22Rv1 (cell line): Measurements from ENCODE around the gene ENTPD8.
"Not testable (repeated sequence)": the region's sequence is repeated elsewhere in the genome, so short reads cannot be mapped to it uniquely, and the experiment has no call there.

Experiments
- H3K27ac ChIP-seq: fragments of 450-650 bp; 2 replicates; pipeline ENCODE4 v1.5.1; 2017
- ZFX ChIP-seq: fragments of 450-650 bp; IDR thresholded peaks from 2 replicates; pipeline ENCODE4 v1.6.1; 2017; ENCODE audit warnings: antibody characterized with exemption, borderline replicate concordance
- TF ChIP-seq, protein P1 (sequence below): fragments of 450-650 bp; IDR thresholded peaks from 2 replicates; pipeline ENCODE4 v1.5.1; 2017; ENCODE audit warnings: mild to moderate bottlenecking

The ENTPD8 gene

DNA sequence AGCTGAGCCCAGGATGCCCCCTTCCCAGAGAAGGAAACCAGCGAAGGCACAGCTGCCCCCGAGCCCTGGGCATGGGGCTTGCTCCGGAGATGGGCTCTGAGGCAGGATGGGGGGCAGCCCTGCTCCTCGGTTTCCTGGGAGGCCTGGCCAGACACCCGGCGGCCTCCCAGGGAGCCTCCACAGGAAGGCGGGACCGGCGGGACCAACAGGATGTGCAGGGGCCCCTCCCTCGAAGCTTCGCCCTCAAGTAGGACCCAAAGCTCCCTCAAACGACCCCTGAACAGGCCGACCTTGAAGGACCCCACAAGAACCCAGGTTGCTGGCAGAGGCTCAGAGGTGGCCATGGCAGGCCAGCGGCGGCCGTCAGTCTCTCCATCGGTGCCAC, 29.9 kb downstream of the ENTPD8 start:
- H3K27ac ChIP-seq: no peak overlapping the region
- TF ChIP-seq, protein P1, sequence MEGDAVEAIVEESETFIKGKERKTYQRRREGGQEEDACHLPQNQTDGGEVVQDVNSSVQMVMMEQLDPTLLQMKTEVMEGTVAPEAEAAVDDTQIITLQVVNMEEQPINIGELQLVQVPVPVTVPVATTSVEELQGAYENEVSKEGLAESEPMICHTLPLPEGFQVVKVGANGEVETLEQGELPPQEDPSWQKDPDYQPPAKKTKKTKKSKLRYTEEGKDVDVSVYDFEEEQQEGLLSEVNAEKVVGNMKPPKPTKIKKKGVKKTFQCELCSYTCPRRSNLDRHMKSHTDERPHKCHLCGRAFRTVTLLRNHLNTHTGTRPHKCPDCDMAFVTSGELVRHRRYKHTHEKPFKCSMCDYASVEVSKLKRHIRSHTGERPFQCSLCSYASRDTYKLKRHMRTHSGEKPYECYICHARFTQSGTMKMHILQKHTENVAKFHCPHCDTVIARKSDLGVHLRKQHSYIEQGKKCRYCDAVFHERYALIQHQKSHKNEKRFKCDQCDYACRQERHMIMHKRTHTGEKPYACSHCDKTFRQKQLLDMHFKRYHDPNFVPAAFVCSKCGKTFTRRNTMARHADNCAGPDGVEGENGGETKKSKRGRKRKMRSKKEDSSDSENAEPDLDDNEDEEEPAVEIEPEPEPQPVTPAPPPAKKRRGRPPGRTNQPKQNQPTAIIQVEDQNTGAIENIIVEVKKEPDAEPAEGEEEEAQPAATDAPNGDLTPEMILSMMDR: no peak
- TF ChIP-seq ZFX: no peak

DNA sequence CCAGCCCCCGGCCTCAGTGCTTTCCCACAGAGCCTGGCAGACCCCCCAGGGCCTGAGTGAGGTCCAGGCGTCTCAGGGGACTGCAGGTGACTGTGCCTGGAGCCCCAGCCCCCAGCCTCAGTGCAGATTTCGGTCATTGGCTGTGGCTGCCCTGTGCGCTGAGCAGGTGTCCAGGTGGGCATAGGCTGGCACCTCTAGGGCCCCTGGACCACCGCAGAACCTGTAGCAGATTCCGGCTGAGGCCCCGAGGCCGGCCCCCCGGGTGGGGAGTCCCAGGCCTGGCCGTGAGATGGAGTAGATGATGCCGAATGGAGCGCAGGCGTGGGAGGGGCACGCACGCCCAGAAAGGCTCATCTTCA, 30.3 kb downstream of the ENTPD8 start:
- no peak for TF ChIP-seq ZFX
- TF ChIP-seq, protein P1: no peak
- H3K27ac ChIP-seq: no peak overlapping the region

DNA sequence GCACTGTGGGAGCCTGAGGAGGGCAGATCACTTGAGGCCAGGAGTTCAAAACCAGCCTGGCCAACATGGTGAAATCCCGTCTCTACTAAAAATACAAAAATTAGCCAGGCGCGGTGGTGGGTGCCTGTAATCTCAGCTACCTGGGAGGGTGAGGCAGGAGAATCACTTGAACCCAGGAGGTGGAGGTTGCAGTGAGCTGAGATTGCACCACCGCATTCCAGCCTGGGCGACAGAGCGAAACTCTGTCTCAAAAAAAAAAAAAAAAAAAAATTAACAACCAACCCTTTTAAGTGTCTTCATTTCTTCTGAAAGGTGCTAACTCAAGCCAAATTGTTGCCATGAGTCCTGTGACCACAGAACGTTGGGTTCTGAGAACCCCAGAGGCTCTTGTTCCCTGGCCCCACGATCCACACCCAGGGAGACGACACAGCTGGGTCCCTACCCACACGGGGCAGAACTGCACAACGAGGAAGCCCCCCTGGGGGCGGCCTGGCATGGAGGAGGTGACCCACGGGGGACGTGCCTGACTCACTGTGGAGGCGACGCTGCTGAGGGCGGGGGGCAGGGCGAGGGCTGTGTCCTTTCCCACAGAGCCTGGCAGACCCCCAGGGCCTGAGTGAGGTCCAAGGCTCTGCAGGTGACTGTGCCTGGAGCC, 30.8 kb downstream of the ENTPD8 start:
- not testable (repeated sequence) for H3K27ac ChIP-seq

DNA sequence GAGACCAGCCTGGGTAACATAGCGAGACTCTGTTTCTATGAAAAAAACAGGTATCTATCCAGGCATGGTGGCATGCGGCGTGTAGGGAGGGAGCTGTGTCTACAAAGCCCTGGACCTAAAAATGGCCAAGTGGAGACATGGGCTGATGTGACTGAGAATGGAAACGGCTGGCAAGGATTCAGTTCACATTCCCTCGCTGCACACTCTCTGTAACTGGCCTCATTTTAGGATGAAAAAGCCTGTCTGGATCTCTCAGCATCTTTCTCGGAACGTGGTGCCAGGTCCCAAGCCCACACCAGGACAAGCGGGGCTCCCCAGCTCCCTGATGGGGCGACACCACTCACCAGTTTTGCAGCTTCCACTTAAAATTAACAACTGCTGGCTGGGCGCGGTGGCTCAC, 31.6 kb downstream of the ENTPD8 start:
- TF ChIP-seq, protein P1: no peak
- TF ChIP-seq ZFX: no peak
- H3K27ac ChIP-seq: no peak overlapping the region

DNA sequence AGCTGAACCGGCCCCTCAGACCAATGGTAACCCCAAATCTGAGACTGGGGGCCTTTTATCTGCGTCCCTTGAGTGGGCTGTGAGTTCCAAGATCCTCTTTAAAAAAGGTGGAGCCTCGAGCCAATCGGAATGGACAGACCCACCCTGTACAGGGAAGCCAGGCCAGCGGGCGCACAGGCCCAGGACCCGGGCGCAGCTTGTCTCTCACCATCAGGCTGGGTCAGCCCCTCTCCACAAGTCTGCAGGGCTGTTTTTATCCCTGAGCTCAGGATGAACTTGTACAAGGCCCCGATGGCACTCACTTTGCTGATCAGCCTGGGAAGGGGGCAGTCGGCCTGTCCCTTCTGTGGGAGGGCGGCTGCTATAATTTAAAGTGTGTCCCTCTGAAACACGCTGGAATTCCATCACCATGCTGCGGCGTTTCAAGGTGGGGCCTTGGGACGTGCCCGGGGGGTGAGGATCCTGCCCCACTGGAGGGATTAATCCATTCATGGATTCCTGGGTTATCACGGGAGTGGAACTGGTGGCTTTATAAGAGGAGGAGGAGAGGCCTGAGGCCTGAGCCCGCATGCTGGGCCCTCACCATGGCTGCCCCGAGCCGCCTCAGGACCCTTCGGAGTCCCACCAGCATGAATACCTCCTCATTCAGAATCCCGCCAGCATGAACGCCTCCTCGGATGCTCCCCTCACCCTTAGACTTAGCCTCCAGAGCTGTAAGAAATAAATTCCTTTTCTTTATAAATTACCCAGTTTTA, 32.3 kb downstream of the ENTPD8 start:
- H3K27ac ChIP-seq: no peak overlapping the region
- TF ChIP-seq, protein P1: no peak
- no peak for TF ChIP-seq ZFX

DNA sequence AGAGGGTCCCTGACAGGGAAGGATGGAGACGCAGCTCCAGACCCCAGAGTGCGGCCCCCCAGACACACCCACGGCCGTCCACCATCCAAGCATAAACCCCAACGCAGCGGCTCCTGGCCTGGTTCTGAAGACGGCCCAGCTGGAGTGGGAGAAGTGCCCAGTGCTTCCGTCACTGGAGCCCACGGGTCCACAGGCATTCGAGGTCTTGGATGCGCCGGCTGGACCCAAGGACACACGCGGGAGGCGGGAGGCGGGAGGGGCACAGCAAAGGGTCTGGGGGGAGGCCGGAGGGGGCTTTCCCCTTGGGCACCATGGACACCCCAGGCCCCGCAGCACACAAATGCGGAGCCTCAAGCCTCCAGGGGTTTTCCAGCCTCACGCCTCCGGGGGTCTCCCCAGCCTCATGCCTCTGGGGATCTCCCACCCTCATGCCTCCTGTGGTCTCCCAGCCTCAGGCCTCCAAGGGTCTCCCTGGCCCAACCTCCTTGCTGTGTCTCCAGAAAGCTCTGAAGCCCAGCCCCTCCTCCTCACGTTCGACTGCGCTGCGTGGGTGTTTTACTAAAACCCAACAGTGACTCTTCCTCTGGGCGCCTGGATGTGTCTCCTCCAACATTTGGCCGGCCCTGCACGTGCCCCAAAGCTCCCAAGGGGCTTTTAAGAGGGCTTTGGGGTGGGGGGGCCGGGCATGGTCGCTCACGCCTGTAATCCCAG, 33.4 kb downstream of the ENTPD8 start:
- H3K27ac ChIP-seq: no peak overlapping the region
- TF ChIP-seq ZFX: no peak
- TF ChIP-seq, protein P1: no peak

DNA sequence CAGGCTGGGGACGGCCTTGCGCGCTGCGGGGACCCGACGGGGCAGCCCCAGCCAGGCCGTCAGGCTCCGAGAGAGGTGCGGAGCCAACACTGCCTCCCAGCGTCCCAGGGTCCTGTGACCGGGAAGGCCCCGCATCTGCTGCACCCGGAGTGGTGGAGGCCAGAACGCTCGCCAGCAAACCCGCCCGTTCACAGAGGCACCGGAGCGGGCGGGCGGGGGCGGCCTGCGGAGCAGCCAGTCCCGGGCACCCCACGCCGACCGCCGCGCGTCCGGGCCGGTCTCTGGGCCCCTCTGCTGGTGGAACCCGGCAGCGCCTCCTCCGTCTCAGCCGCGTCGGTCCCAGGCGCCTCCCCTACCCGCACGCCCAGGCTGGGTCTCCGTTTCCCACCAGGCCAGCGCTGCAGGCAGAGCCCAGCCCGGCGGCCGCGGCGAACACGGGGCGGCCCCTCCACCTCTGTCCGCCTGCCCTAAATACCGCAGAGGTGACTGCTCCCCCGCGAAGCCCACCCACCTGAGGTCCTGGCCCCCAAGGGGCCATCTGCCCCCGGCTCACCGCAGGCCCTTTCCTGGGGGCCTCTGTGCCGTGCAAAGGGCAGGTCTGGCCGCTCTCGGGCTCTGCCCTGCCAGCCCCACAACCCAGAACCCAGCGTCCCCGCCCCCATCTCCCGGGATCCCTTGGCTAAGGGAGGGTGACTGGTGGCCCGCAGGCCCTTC, 34.1 kb downstream of the ENTPD8 start:
- TF ChIP-seq, protein P1: peak; percentile 32
- no peak for TF ChIP-seq ZFX

More for the DNA sequence above, 34.1 kb downstream of the ENTPD8 start:
- no peak overlapping the region for H3K27ac ChIP-seq
